A673 (cell line): ENCODE results near the gene PER3.

ENCODE experiments used
- EZH2 ChIP-seq: fragments of 200-600 bp; sonication (generic); IDR thresholded peaks from 2 replicates; pipeline ENCODE4 v1.6.1; 2017; ENCODE audit warnings: borderline replicate concordance, low read depth, mild to moderate bottlenecking, mixed read lengths, antibody characterized with exemption, low read length; ENCODE audit not compliant: poor library complexity, severe bottlenecking
- TF ChIP-seq, protein P1 (sequence below): fragments of 300-800, 200-600 bp; sonication (generic); conservative IDR thresholded peaks from 2 replicates; pipeline ENCODE4 v1.5.1; 2017; ENCODE audit warnings: low read depth, mild to moderate bottlenecking, antibody characterized with exemption, low read length, moderate library complexity, mixed read lengths

DNA sequence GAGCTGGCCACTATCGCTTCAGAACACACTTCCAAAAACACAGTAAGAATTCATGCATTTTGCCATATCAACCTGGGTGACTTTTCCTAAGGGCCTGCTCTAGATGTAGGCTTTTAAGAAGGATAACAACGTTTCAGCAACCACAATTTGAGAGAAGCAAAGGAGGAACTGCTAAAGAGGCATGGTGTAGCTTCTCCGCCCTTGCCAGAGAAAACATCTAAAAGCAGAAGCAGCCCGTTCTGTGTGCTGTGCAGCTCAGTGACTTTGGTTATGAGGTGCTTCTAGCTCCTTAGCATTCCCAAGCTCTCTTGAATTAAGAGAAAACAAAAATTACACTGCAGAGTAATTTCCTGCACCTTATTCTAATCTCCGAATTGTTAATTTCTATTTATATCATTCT is 2.7 kb downstream of the PER3 start:
- TF ChIP-seq, protein P1, sequence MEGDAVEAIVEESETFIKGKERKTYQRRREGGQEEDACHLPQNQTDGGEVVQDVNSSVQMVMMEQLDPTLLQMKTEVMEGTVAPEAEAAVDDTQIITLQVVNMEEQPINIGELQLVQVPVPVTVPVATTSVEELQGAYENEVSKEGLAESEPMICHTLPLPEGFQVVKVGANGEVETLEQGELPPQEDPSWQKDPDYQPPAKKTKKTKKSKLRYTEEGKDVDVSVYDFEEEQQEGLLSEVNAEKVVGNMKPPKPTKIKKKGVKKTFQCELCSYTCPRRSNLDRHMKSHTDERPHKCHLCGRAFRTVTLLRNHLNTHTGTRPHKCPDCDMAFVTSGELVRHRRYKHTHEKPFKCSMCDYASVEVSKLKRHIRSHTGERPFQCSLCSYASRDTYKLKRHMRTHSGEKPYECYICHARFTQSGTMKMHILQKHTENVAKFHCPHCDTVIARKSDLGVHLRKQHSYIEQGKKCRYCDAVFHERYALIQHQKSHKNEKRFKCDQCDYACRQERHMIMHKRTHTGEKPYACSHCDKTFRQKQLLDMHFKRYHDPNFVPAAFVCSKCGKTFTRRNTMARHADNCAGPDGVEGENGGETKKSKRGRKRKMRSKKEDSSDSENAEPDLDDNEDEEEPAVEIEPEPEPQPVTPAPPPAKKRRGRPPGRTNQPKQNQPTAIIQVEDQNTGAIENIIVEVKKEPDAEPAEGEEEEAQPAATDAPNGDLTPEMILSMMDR = no peak
- no peak for TF ChIP-seq EZH2
